HUES6 (cell line): ENCODE data around the gene CYP26C1.
"Not testable (repeated sequence)": the region's sequence is repeated elsewhere in the genome, so short reads cannot be mapped to it uniquely, and the experiment has no call there.

Experiments used
- H3K27ac ChIP-seq: 2 replicates; pipeline ENCODE4 v1.7.0; 2013; ENCODE audit warnings: low read depth, mild to moderate bottlenecking, low read length, inconsistent platforms
- H3K27me3 ChIP-seq: 2 replicates; pipeline ENCODE4 v1.6.1; 2013; ENCODE audit warnings: low read length; ENCODE audit not compliant: control insufficient read depth, insufficient read depth
- H3K36me3 ChIP-seq: 2 replicates; pipeline ENCODE4 v1.6.1; 2013; ENCODE audit warnings: low read length; ENCODE audit not compliant: control insufficient read depth, insufficient read depth
- H3K4me1 ChIP-seq: 2 replicates; pipeline ENCODE4 v1.6.1; 2013; ENCODE audit warnings: low read length; ENCODE audit not compliant: control insufficient read depth, insufficient read depth
- H3K4me3 ChIP-seq: 2 replicates; pipeline ENCODE4 v1.5.1; 2013; ENCODE audit warnings: low read depth, low read length
- H3K9ac ChIP-seq: one replicate; pipeline ENCODE4 v1.6.1; 2013; ENCODE audit warnings: mild to moderate bottlenecking, low read length
- H3K9me3 ChIP-seq: 2 replicates; pipeline ENCODE4 v1.6.1; 2013; ENCODE audit warnings: low read depth, low read length; ENCODE audit not compliant: control insufficient read depth, insufficient read depth

CYP26C1 gene

GRCh38 chr10:93097386-93097785, 36.8 kb downstream of the CYP26C1 start:
- peaks cover 5% of the 10 kb centered on the region; the same call in 1 of the 2 replicates for H3K4me1 ChIP-seq
- no peak overlapping the region for H3K27ac ChIP-seq
- no peak overlapping the region for H3K4me3 ChIP-seq
- H3K36me3 ChIP-seq: no peaks in the 10 kb centered on the region
- H3K9ac ChIP-seq: no peak overlapping the region
- peaks cover 7% of the 10 kb centered on the region; the same call in 1 of the 2 replicates for H3K9me3 ChIP-seq
- H3K27me3 ChIP-seq: no peaks in the 10 kb centered on the region

DNA sequence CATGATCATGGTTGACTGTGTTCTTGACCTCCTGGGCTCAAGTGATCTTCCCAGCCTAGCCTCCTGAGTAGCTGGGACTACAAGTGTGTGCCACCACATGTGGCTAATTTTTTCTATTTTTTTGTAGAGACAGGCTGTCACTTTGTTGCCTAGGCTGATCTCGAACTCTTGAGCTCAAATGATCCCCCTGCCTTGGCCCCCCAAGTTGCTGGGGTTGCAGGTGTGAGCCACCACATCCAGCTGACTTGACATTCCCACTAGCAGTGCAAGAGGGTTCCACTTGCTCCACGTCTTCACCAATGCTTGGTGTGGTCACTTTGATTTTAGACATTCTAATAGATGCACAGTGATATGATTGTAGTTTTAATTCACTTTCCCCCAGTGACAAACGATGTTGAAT, 38.2 kb downstream of the CYP26C1 start:
- peaks cover 5% of the 10 kb centered on the region; the same call in 1 of the 2 replicates for H3K4me1 ChIP-seq
- H3K9me3 ChIP-seq: peaks cover 11% of the 10 kb centered on the region; the same call in 1 of the 2 replicates
- no peak overlapping the region for H3K9ac ChIP-seq
- H3K4me3 ChIP-seq: no peak overlapping the region
- no peaks in the 10 kb centered on the region for H3K36me3 ChIP-seq
- no peak overlapping the region for H3K27ac ChIP-seq
- H3K27me3 ChIP-seq: no peaks in the 10 kb centered on the region

GRCh38 chr10:93099670-93100069, 39.1 kb downstream of the CYP26C1 start:
- peaks cover 5% of the 10 kb centered on the region; the same call in 1 of the 2 replicates for H3K4me1 ChIP-seq
- no peak overlapping the region for H3K4me3 ChIP-seq
- H3K27ac ChIP-seq: no peak overlapping the region
- H3K9me3 ChIP-seq: peaks cover 11% of the 10 kb centered on the region; the same call in 1 of the 2 replicates
- no peaks in the 10 kb centered on the region for H3K36me3 ChIP-seq
- no peak overlapping the region for H3K9ac ChIP-seq
- no peaks in the 10 kb centered on the region for H3K27me3 ChIP-seq

DNA sequence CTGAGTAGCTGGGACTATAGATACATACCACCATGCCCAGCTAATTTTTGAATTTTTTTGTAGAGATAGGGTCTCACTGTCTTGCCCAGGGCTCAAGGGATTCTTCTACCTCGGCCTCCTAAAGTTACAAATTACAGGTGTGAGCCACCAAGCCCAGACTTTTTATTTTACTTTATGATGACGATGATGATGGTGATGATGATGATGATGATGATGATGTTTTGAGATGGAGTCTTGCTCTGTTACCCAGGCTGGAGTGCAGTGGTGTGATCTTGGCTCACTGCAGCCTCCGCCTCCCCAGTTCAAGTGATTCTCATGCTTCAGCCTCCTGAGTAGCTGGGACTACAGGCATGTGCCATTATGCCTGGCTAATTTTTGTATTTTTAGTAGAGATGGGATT, 40.5 kb downstream of the CYP26C1 start:
- not testable (repeated sequence) for H3K36me3 ChIP-seq, H3K27me3 ChIP-seq, H3K27ac ChIP-seq, H3K9ac ChIP-seq, H3K4me3 ChIP-seq, H3K4me1 ChIP-seq
- peaks cover 13% of the 10 kb centered on the region; the same call in 1 of the 2 replicates for H3K9me3 ChIP-seq

DNA sequence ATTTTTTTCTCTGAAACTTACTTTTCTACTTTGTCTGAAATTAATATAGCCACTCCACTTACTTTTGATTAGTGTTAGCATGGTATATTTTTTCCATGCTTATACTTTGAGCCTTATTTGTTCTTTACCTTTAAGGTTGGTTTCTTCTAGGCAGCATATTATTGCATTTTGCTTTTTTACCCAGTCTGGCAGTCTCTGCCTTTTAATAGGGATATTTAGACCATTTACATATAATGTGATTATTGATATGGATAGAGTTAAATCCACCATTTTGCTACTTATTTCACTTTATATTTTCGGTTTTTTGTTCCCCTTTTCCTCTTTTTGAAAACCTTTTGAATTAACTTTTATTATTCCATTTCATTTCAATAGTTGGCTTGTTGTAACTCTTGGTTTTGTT, 43.4 kb downstream of the CYP26C1 start:
- H3K36me3 ChIP-seq: no peaks in the 10 kb centered on the region
- no peak overlapping the region for H3K9ac ChIP-seq
- no peaks in the 10 kb centered on the region for H3K4me1 ChIP-seq
- H3K27ac ChIP-seq: no peak overlapping the region
- H3K9me3 ChIP-seq: peaks cover 10% of the 10 kb centered on the region; the same call in 1 of the 2 replicates
- H3K4me3 ChIP-seq: no peak overlapping the region
- no peaks in the 10 kb centered on the region for H3K27me3 ChIP-seq

DNA sequence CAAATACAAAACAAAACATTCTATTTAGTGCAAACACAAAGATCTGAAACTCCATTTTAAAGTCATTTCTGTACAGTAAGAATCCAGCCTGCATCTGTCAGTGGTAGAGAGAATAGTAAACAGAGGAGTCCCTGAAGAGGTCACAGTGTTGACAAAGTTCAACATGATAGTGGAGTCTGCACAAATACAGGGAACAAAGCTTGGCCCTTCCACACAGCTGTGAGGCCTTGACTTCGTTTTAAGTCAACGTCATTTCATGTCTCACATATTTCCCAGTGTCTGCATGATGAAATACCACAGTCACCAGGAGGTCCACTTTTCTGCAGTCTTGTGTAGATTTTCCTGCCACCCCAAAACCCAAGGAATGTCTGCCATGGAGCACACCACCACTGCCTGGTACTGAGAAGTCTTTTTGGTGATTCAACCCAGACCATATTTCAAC, 46.1 kb downstream of the CYP26C1 start:
- H3K9ac ChIP-seq: no peak overlapping the region
- no peak overlapping the region for H3K4me3 ChIP-seq
- no peaks in the 10 kb centered on the region for H3K36me3 ChIP-seq
- H3K27me3 ChIP-seq: no peaks in the 10 kb centered on the region
- H3K9me3 ChIP-seq: peaks cover 9% of the 10 kb centered on the region; the same call in 1 of the 2 replicates
- H3K27ac ChIP-seq: no peak overlapping the region
- no peaks in the 10 kb centered on the region for H3K4me1 ChIP-seq

DNA sequence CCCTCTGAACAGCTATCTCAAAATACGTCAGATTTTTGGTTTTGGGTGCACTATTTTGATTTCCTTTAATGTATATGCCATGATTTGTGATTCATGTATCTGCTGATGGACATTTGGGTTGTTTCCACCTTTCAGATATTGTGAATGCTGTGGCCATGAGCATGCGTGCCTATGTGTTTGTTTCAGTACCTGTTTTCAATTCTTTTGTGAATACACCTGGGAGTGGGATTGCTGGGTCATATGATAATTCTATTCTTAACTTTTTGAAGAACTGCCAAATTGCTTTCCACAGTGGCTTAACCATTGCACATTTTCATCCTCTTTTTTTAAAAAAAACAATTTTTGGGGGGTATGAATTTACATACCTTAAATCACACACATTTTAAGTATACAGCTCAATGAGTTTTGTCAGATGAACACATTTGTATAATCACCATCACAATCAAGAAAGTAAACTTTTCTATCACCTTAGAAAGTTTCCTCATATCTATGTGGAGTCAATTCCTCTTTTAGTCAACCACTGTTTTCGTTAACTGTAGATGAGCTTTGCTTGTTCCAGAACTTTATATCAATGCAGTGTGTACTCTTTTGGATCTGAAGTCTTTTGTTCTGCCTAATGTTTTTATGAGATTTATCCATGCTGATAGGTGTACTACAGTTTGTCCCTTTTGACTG, 50.0 kb downstream of the CYP26C1 start:
- Histone ChIP-seq H3K9me3 (no peaks in the 10 kb centered on the region), H3K9ac (no peak overlapping the region), H3K36me3 (no peaks in the 10 kb centered on the region), H3K27me3 (no peaks in the 10 kb centered on the region; the same call in 1 of the 2 replicates), H3K4me1 (no peaks in the 10 kb centered on the region), H3K4me3 (no peak overlapping the region), H3K27ac (no peak overlapping the region)

- Histone ChIP-seq H3K4me3 (no peak overlapping the region), H3K4me1 (no peaks in the 10 kb centered on the region), H3K36me3 (no peaks in the 10 kb centered on the region), H3K27me3 (no peaks in the 10 kb centered on the region; the same call in 1 of the 2 replicates), H3K9ac (no peak overlapping the region), H3K27ac (no peak overlapping the region), H3K9me3 (peaks cover 9% of the 10 kb centered on the region)
Measured at GRCh38 chr10:93113042-93113441, 52.4 kb downstream of the CYP26C1 start.

DNA sequence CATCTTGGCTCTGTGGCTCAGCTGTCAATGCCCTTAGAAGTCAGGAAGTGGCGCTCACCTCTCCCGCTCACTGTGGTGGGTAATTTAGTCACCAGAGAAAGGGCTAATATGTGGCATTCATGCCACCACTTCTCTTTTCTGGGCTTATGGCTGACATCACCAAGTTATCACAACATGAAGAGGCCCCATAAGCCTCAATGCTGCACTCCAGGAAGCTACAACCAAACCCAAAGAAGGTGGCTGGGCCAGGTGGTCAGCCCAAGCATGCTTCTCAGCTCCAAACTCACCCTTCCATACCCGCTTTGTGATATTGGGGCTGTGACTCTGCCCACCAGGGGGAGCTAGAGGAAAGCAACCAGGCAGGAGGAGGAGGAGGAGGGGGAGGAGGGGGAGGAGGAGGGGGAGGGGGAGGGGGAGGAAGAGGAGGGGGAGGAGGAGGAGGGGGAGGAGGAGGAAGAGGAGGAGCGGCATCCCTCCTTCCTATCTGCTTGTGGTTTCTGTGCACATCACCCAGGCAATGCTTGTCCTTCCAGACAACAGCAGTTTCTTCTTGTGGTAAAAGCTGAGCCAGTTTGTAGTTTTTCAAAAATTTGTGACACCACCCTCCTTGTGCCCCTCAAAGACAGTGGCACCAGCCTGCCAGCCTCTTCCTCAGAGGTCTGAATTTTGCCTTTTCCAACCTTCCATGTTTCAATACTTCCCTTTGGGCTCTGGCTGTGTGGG, 55.2 kb downstream of the CYP26C1 start:
- Histone ChIP-seq H3K36me3 (no peaks in the 10 kb centered on the region), H3K4me3 (no peak overlapping the region), H3K9me3 (peaks cover 13% of the 10 kb centered on the region), H3K9ac (no peak overlapping the region), H3K27ac (no peak overlapping the region), H3K4me1 (no peaks in the 10 kb centered on the region), H3K27me3 (no peaks in the 10 kb centered on the region; the same call in none of the 2 replicates)
